ENCODE measurements around the gene SEC62. TPM values are rescaled to one million over a fixed set of nuclear protein-coding genes. Genes with fewer than 3 reads are reported as not detected.

The SEC62 gene
- total and polyA plus RNA-seq, 2 experiments from 2014 or later: 23.6 to 306 TPM

DNA sequence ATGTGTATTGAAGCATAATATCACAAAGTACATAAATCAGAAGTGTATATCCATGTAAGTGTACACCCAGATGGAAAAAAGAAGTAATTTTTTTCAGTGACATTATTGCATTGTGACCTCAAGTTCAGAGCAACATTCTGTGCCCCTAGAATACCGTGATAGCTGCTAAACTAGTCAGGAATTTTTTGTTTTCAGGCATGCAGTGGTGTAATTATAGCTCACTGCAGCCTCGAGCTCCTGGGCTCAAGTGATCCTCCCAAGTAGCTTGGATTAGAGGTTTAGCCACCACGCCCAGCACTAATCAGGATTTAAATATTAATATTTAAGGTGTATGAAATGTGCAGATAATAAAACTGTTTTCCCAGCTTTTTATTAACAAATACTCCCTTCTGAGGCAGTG is 25.5 kb downstream of the SEC62 start (continued):
- TF ChIP-seq, protein P1, sequence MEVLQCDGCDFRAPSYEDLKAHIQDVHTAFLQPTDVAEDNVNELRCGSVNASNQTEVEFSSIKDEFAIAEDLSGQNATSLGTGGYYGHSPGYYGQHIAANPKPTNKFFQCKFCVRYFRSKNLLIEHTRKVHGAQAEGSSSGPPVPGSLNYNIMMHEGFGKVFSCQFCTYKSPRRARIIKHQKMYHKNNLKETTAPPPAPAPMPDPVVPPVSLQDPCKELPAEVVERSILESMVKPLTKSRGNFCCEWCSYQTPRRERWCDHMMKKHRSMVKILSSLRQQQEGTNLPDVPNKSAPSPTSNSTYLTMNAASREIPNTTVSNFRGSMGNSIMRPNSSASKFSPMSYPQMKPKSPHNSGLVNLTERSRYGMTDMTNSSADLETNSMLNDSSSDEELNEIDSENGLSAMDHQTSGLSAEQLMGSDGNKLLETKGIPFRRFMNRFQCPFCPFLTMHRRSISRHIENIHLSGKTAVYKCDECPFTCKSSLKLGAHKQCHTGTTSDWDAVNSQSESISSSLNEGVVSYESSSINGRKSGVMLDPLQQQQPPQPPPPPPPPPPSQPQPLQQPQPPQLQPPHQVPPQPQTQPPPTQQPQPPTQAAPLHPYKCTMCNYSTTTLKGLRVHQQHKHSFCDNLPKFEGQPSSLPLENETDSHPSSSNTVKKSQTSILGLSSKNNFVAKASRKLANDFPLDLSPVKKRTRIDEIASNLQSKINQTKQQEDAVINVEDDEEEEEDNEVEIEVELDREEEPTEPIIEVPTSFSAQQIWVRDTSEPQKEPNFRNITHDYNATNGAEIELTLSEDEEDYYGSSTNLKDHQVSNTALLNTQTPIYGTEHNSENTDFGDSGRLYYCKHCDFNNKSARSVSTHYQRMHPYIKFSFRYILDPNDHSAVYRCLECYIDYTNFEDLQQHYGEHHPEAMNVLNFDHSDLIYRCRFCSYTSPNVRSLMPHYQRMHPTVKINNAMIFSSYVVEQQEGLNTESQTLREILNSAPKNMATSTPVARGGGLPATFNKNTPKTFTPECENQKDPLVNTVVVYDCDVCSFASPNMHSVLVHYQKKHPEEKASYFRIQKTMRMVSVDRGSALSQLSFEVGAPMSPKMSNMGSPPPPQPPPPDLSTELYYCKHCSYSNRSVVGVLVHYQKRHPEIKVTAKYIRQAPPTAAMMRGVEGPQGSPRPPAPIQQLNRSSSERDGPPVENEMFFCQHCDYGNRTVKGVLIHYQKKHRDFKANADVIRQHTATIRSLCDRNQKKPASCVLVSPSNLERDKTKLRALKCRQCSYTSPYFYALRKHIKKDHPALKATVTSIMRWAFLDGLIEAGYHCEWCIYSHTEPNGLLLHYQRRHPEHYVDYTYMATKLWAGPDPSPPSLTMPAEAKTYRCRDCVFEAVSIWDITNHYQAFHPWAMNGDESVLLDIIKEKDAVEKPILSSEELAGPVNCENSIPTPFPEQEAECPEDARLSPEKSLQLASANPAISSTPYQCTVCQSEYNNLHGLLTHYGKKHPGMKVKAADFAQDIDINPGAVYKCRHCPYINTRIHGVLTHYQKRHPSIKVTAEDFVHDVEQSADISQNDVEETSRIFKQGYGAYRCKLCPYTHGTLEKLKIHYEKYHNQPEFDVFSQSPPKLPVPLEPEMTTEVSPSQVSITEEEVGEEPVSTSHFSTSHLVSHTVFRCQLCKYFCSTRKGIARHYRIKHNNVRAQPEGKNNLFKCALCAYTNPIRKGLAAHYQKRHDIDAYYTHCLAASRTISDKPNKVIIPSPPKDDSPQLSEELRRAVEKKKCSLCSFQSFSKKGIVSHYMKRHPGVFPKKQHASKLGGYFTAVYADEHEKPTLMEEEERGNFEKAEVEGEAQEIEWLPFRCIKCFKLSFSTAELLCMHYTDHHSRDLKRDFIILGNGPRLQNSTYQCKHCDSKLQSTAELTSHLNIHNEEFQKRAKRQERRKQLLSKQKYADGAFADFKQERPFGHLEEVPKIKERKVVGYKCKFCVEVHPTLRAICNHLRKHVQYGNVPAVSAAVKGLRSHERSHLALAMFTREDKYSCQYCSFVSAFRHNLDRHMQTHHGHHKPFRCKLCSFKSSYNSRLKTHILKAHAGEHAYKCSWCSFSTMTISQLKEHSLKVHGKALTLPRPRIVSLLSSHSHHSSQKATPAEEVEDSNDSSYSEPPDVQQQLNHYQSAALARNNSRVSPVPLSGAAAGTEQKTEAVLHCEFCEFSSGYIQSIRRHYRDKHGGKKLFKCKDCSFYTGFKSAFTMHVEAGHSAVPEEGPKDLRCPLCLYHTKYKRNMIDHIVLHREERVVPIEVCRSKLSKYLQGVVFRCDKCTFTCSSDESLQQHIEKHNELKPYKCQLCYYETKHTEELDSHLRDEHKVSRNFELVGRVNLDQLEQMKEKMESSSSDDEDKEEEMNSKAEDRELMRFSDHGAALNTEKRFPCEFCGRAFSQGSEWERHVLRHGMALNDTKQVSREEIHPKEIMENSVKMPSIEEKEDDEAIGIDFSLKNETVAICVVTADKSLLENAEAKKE (CRISPR knock-in tag; IDR thresholded peaks at IDR 0.05): no peak
- TF ChIP-seq CTCF (conservative IDR thresholded peaks at IDR 0.05; ENCODE audit: low read depth in 2 of 2) (no peak), STAT1 (IDR thresholded peaks at IDR 0.05; ENCODE audit: unreplicated experiment) (no peak), CREB1 (CRISPR knock-in tag; IDR thresholded peaks at IDR 0.05; ENCODE audit: low read depth) (no peak), REST (IDR thresholded peaks at IDR 0.05; ENCODE audit: unreplicated experiment) (no peak), ZNF331 (CRISPR knock-in tag; IDR thresholded peaks at IDR 0.05; ENCODE audit: low read depth) (no peak), EZH2phosphoT487 (IDR thresholded peaks at IDR 0.05; ENCODE audit: unreplicated experiment) (no peak)

Data from GM23338 (cell line).